Kidney capillary endothelial cell (primary cell): ENCODE data around the gene MFSD11.
"Not testable (repeated sequence)": the region's sequence is repeated elsewhere in the genome, so short reads cannot be mapped to it uniquely, and the experiment has no call there.

Source experiments
- DNase-seq: peaks from one replicate; pipeline ENCODE4 v3.0.0-alpha.2; 2018; ENCODE audit warnings: low spot score

The MFSD11 gene

GRCh38 chr17:76805319-76805718 is 67.4 kb downstream of the MFSD11 start:
- DNase-seq, result no peak

- not testable (repeated sequence) for DNase-seq
Measured at GRCh38 chr17:76806151-76806550, 68.2 kb downstream of the MFSD11 start.

- DNase-seq, result not testable (repeated sequence)
Measured at GRCh38 chr17:76806767-76807166, 68.8 kb downstream of the MFSD11 start.

GRCh38 chr17:76808326-76808725 is 70.4 kb downstream of the MFSD11 start:
- DNase-seq, result no peak

GRCh38 chr17:76810956-76811355 is 73.0 kb downstream of the MFSD11 start:
- no peak for DNase-seq

- DNase-seq, result no peak
Measured at GRCh38 chr17:76811834-76812233, 73.9 kb downstream of the MFSD11 start.

- no peak for DNase-seq
Measured at GRCh38 chr17:76812263-76812662, 74.3 kb downstream of the MFSD11 start.

- DNase-seq, result no peak
Measured at GRCh38 chr17:76812968-76813367, 75.0 kb downstream of the MFSD11 start.

GRCh38 chr17:76815907-76816589 is 78.1 kb downstream of the MFSD11 start:
- DNase-seq, result not testable (repeated sequence)

GRCh38 chr17:76816590-76817135 is 78.7 kb downstream of the MFSD11 start:
- DNase-seq, result peak; percentile 33

- DNase-seq, result no peak
Measured at GRCh38 chr17:76820039-76820438, 82.1 kb downstream of the MFSD11 start.

GRCh38 chr17:76820561-76820960 is 82.6 kb downstream of the MFSD11 start:
- no peak for DNase-seq

GRCh38 chr17:76822184-76822778 is 84.4 kb downstream of the MFSD11 start:
- DNase-seq, result no peak

- DNase-seq, result no peak
Measured at GRCh38 chr17:76824093-76824492, 86.2 kb downstream of the MFSD11 start.

GRCh38 chr17:76826330-76827068 is 88.6 kb downstream of the MFSD11 start:
- DNase-seq, result no peak

- DNase-seq, result no peak
Measured at GRCh38 chr17:76827736-76828135, 89.8 kb downstream of the MFSD11 start.
